ENCODE results near the gene TRNP1.

The TRNP1 gene

DNA sequence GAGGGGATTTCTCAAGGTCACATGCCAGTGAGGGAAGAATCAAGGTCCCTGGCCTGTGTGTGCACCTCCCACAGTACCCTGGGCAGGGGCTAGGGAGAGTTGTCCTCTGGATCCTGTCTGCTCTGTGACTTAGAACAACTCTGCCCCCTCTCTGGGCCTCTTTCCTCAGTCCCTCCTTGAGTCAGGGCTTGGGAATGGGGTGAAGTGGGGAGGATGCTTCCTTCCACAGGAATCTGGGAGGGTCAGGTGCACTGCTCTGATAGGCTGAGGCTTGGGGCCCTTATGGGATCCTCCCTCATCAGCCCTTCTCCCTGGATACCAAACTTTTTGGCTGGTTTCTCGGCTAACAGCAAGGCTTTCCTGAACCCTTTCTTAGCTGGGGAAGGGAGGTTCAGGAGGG lies 2.5 kb downstream of the TRNP1 start:
- peak overlapping the region; percentile 71 for H3K4me3 ChIP-seq (replicated peaks; ENCODE audit: low read depth, low read length)
- peak; percentile 48 for DNase-seq (ENCODE audit: low read depth)
- TF ChIP-seq, protein P1, sequence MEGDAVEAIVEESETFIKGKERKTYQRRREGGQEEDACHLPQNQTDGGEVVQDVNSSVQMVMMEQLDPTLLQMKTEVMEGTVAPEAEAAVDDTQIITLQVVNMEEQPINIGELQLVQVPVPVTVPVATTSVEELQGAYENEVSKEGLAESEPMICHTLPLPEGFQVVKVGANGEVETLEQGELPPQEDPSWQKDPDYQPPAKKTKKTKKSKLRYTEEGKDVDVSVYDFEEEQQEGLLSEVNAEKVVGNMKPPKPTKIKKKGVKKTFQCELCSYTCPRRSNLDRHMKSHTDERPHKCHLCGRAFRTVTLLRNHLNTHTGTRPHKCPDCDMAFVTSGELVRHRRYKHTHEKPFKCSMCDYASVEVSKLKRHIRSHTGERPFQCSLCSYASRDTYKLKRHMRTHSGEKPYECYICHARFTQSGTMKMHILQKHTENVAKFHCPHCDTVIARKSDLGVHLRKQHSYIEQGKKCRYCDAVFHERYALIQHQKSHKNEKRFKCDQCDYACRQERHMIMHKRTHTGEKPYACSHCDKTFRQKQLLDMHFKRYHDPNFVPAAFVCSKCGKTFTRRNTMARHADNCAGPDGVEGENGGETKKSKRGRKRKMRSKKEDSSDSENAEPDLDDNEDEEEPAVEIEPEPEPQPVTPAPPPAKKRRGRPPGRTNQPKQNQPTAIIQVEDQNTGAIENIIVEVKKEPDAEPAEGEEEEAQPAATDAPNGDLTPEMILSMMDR (IDR thresholded peaks at IDR 0.05; ENCODE audit: low read length, missing control alignments) = no peak

DNA sequence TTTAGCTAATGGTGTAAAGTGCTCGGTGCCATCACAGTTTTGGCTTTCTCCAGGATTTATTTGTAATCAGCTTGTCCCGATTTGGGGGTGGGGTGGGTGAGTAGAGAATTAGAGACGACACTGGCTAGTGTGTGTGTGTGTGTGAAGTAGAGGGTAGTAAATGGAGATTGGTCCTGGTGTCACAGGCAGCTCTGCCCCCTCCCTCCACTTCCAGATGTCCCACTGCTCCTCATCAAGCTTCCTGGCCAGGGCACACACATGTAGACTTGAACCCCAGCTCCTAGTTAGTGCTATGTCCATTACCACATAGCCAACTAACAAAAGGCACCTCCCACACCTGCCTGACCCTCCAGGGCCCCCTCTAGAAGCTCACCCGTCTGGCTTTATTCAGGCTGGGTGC lies 3.2 kb downstream of the TRNP1 start:
- DNase-seq (ENCODE audit: low read depth) = no peak
- H3K4me3 ChIP-seq (replicated peaks; ENCODE audit: low read depth, low read length) = peak overlapping the region; percentile 71
- TF ChIP-seq, protein P1 (IDR thresholded peaks at IDR 0.05; ENCODE audit: low read length, missing control alignments) = no peak

DNA sequence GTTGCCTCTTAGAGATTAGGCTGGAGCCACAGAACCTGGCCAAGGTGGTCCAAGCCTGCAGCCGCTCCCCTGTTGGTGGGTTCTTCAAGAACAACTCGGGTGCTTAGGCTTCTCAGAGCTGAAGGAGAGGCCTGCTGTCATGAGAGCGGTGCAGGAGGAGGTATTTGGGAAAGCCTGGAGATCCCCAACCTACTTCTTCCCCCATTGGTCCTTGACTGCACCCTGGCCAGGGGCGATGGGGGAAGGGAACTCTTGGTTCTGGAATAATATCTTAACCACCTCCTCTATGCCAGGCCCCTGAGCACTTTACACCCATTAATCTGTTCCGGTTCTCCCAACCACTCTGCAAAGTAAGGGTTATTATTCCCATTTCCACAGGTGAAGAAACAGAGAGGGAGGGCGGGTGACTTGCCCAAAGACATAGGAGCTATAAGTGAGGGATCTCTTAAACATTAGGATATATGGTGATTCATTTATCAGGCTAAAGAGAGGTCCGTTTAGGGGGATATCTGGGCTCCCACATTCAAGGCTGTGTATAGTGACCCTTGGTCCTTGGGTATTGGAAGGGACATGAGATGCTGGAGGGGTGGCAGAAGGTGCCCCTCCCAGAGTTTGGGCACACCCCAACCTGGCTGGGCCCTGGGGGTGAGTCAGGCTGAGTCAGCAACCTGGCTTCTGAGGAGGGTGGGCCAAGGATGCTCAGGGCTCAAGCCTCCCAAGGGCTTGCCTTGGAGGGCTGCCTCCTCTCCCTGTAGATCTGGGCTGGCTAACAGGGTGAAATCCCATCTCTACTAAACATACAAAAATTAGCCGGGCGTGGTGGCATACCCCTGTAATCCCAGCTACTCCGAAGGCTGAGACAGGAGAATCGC lies 5.2 kb downstream of the TRNP1 start:
- TF ChIP-seq, protein P1 (IDR thresholded peaks at IDR 0.05; ENCODE audit: low read length, missing control alignments) = no peak
- H3K4me3 ChIP-seq (replicated peaks; ENCODE audit: low read depth, low read length) = no peak overlapping the region
- no peak for DNase-seq (ENCODE audit: low read depth)

DNA sequence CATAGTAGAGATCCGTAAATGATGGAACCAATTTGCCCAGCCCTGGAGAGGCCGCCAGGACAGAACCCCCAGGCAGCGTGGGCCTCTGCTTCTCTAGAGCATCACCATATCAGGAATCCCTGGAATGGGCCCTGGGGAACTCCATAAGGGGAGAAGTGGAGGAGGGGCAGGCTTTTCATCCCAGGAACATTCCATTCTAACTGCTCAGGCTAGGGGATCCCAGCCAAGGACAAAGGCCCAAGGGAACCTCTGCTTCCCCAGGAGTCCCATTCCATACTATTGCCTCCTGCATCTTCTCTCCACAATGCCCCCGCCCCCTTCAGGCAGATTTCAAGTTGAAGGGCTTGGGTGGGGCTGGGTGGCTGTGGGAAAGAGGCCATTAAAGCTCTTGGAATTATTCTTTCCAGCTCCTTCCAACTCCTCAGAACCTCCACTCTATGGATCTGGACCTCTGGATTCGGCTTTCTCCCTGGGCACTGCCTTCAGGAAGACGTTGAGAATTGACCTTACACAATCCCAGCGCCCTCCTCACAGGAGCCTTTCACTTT lies 6.0 kb downstream of the TRNP1 start:
- TF ChIP-seq, protein P1 (IDR thresholded peaks at IDR 0.05; ENCODE audit: low read length, missing control alignments) = no peak
- peak; percentile 99 for DNase-seq (ENCODE audit: low read depth)
- H3K4me3 ChIP-seq (replicated peaks; ENCODE audit: low read depth, low read length) = no peak overlapping the region

DNA sequence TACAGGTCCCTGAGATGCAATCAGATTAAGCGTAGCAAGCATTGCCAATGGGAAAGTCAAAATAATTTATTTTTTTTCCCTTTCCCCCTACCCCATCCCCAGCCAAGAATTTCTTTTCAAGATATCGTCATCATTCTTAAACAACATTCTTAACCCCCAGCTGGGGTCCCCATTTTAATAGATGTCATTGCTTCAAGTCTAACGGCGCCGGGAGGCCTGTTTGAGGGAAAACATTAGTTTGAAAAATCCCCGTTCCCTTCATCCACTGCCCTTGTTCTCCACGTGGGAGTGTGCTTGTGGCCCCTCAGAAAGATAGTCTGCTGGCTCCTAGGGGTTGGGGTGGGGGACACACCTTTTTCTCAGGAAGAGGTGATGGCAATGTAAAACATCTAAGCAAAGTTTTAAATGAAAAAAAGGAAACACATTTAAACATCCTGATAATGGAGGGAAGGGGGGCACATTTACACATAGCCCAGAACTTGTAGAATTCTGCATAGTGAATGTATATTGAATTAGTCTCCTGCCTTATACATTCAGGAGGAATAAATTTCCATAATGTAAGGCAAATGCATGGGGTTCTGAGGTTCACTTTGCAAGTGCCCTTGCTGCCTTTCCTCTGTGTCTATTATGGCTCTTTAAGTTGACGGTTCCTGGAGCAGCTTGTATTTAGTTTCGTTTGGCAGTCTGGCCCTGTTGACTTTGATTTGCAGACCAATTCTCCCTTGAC lies 6.8 kb downstream of the TRNP1 start:
- TF ChIP-seq, protein P1 (IDR thresholded peaks at IDR 0.05; ENCODE audit: low read length, missing control alignments) = no peak
- no peak for DNase-seq (ENCODE audit: low read depth)
- no peak overlapping the region for H3K4me3 ChIP-seq (replicated peaks; ENCODE audit: low read depth, low read length)

DNA sequence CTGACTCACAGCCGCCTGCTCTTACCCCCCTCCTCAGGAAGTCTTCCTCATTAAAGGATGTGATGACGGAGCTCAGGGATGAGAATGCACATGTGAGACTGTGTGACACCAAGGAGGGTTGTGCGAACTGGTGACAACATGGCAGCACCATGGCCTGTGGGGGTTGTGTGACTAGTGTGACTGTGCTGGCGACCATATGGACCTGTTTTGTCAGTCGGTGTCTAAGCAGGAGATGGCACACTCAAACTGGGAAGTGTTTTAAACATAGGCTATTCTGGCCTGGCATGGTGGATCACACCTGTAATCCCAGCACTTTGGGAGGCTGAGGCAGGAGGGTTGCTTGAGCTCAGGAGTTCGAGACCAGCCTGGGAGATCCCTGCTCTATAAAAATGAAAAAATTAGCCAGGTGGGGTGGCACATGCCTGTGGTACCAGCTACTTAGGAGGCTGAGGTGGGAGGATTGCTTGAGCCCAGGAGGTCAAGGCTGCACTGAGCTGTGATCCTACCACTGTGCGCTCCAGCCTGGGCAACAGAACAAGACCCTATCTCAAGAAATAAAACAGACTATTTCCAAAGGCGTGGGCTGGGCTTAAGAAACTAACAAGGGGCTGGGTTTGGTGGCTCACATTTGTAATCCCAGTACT lies 7.4 kb downstream of the TRNP1 start:
- DNase-seq (ENCODE audit: low read depth) = peak; percentile 62
- TF ChIP-seq, protein P1 (IDR thresholded peaks at IDR 0.05; ENCODE audit: low read length, missing control alignments) = no peak
- no peak overlapping the region for H3K4me3 ChIP-seq (replicated peaks; ENCODE audit: low read depth, low read length)
